Measurements from ENCODE around the gene BPGM.

GRCh38 chr7:134645935-134646334 is 718 bp upstream of the BPGM start:
- no peak for TF ChIP-seq CTCF (IDR thresholded peaks at IDR 0.05)
- no peak for TF ChIP-seq EZH2phosphoT487 (IDR thresholded peaks at IDR 0.05)
- TF ChIP-seq EZH2 (IDR thresholded peaks at IDR 0.05): no peak
